Renal pelvis (tissue), 12 donors: ENCODE results near the gene BRMS1. TPM values are rescaled to one million over a fixed set of nuclear protein-coding genes. Genes with fewer than 3 reads are reported as not detected.
"Not testable (repeated sequence)": the region's sequence is repeated elsewhere in the genome, so short reads cannot be mapped to it uniquely, and the experiment has no call there.

Source experiments
- DNase-seq: peaks from one replicate; pipeline ENCODE4 v3.0.0-alpha.2; 2013
- long read RNA-seq, 16 experiments: transcript quantifications; one replicate each; lab custom pipeline, GENCODE V29; 2026
- polyA plus RNA-seq, 3 donors: library from polyadenylated mRNA; unstranded; fragments of 120-200 nt; gene quantifications; one replicate each; pipeline ENCODE4 v1.2.1, GENCODE V29; 2013; ENCODE audit not compliant: insufficient read length in 3 of 3

Gene BRMS1
- polyA plus RNA-seq: 10 to 100 TPM; 36.3 to 39.3 (median 38.6) TPM
- long read RNA-seq, donor 1, transcript BRMS1-201 (10 exons, 1,445 nt): major isoform, 18 of 18 reads
- long read RNA-seq, donor 1, partial matches to known transcripts: 0 of 18 reads
- long read RNA-seq, donor 1, other reads (novel, unspliced or antisense): 0 of 18 reads
- long read RNA-seq, donor 2, transcript BRMS1-201 (10 exons, 1,445 nt): major isoform, 16 of 18 reads
- long read RNA-seq, donor 2, partial matches to known transcripts: 0 of 18 reads
- long read RNA-seq, donor 2, other reads (novel, unspliced or antisense): 0 of 18 reads
- long read RNA-seq, donor 3, transcript BRMS1-201 (10 exons, 1,445 nt): major isoform, 15 of 15 reads
- long read RNA-seq, donor 3, partial matches to known transcripts: 0 of 15 reads
- long read RNA-seq, donor 3, other reads (novel, unspliced or antisense): 0 of 15 reads
- long read RNA-seq, donor 4, transcript BRMS1-201 (10 exons, 1,445 nt): major isoform, 18 of 20 reads
- long read RNA-seq, donor 4, partial matches to known transcripts: 0 of 20 reads
- long read RNA-seq, donor 4, other reads (novel, unspliced or antisense): 0 of 20 reads
- long read RNA-seq, donor 5, partial matches to known transcripts: 0 of 2 reads
- long read RNA-seq, donor 5, other reads (novel, unspliced or antisense): 0 of 2 reads
- long read RNA-seq, donor 6, transcript BRMS1-201 (10 exons, 1,445 nt): major isoform, 16 of 16 reads
- long read RNA-seq, donor 6, partial matches to known transcripts: 0 of 16 reads
- long read RNA-seq, donor 6, other reads (novel, unspliced or antisense): 0 of 16 reads
- long read RNA-seq, donor 7, transcript BRMS1-201 (10 exons, 1,445 nt): major isoform, 14 of 16 reads
- long read RNA-seq, donor 7, partial matches to known transcripts: 0 of 16 reads
- long read RNA-seq, donor 7, other reads (novel, unspliced or antisense): 0 of 16 reads
- long read RNA-seq, donor 8: 0 reads
- long read RNA-seq, donor 9, transcript BRMS1-201 (10 exons, 1,445 nt): major isoform, 9 of 9 reads
- long read RNA-seq, donor 9, partial matches to known transcripts: 0 of 9 reads
- long read RNA-seq, donor 9, other reads (novel, unspliced or antisense): 0 of 9 reads
- long read RNA-seq, donor 10, partial matches to known transcripts: 0 of 6 reads
- long read RNA-seq, donor 10, other reads (novel, unspliced or antisense): 0 of 6 reads
- long read RNA-seq, donor 11, transcript BRMS1-201 (10 exons, 1,445 nt): major isoform, 5 of 6 reads
- long read RNA-seq, donor 11, partial matches to known transcripts: 0 of 6 reads
- long read RNA-seq, donor 11, other reads (novel, unspliced or antisense): 0 of 6 reads
- long read RNA-seq, donor 12, transcript BRMS1-201 (10 exons, 1,445 nt): major isoform, 15 of 16 reads
- long read RNA-seq, donor 12, partial matches to known transcripts: 0 of 16 reads
- long read RNA-seq, donor 12, other reads (novel, unspliced or antisense): 0 of 16 reads
- long read RNA-seq, donor 13, partial matches to known transcripts: 0 of 4 reads
- long read RNA-seq, donor 13, other reads (novel, unspliced or antisense): 0 of 4 reads
- long read RNA-seq, donor 14: 0 reads
- long read RNA-seq, donor 15, transcript BRMS1-201 (10 exons, 1,445 nt): major isoform, 12 of 16 reads
- long read RNA-seq, donor 15, partial matches to known transcripts: 0 of 16 reads
- long read RNA-seq, donor 15, other reads (novel, unspliced or antisense): 0 of 16 reads
- long read RNA-seq, donor 16, transcript BRMS1-201 (10 exons, 1,445 nt): major isoform, 12 of 14 reads
- long read RNA-seq, donor 16, partial matches to known transcripts: 0 of 14 reads
- long read RNA-seq, donor 16, other reads (novel, unspliced or antisense): 0 of 14 reads

GRCh38 chr11:66344550-66345315 lies at the start of gene BRMS1:
Gene BRMS1, minus strand, starts transcription at chr11:66345104. Its CDS starts 2,870 bp downstream, at chr11:66342234.
- peak; percentile 97 for DNase-seq

GRCh38 chr11:66393954-66394353 lies 49.0 kb upstream of the BRMS1 start:
- DNase-seq: no peak

GRCh38 chr11:66391322-66391721 lies 46.4 kb upstream of the BRMS1 start:
- no peak for DNase-seq

GRCh38 chr11:66388780-66389386 lies 44.0 kb upstream of the BRMS1 start:
- DNase-seq: peak; percentile 57

- peak; percentile 91 for DNase-seq
These were observed 41.5 kb upstream of the BRMS1 start for GRCh38 chr11:66386171-66387069.

- DNase-seq: not testable (repeated sequence)
These were observed 39.4 kb upstream of the BRMS1 start for GRCh38 chr11:66384316-66384715.

- DNase-seq: not testable (repeated sequence)
These were observed 35.4 kb upstream of the BRMS1 start for GRCh38 chr11:66380264-66380663.

- DNase-seq: not testable (repeated sequence)
These were observed 28.9 kb upstream of the BRMS1 start for GRCh38 chr11:66373690-66374287.

GRCh38 chr11:66373265-66373664 lies 28.4 kb upstream of the BRMS1 start:
- no peak for DNase-seq

GRCh38 chr11:66371627-66372415 lies 26.9 kb upstream of the BRMS1 start, which contains the start of gene SLC29A2:
Gene SLC29A2, minus strand, starts transcription at chr11:66371760. Its CDS starts 169 bp downstream, at chr11:66371591.
- peak; percentile 84 for DNase-seq

GRCh38 chr11:66369073-66369894 lies 24.4 kb upstream of the BRMS1 start:
- DNase-seq: no peak

- DNase-seq: no peak
These were observed 23.6 kb upstream of the BRMS1 start for GRCh38 chr11:66368484-66368883.

- DNase-seq: no peak
These were observed 22.8 kb upstream of the BRMS1 start for GRCh38 chr11:66367561-66368312.

- DNase-seq: no peak
These were observed 22.1 kb upstream of the BRMS1 start for GRCh38 chr11:66366844-66367477.
